Measurements from ENCODE around the gene GPR132.

GRCh38 chr14:105028251-105028927 is 36.8 kb downstream of the GPR132 start:
- TF ChIP-seq TCF12 (IDR thresholded peaks at IDR 0.05; ENCODE audit: low read depth) (no peak), MAX (IDR thresholded peaks at IDR 0.05) (no peak), REST (IDR thresholded peaks at IDR 0.05; ENCODE audit: low read depth) (no peak), RAD21 (IDR thresholded peaks at IDR 0.05; ENCODE audit: low read depth) (no peak), YY1 (IDR thresholded peaks at IDR 0.05; ENCODE audit: low read depth) (no peak), NFIC (IDR thresholded peaks at IDR 0.05) (no peak), ZBTB7A (IDR thresholded peaks at IDR 0.05; ENCODE audit: low read depth) (no peak), TAF1 (IDR thresholded peaks at IDR 0.05; ENCODE audit: low read depth) (no peak), CREB1 (IDR thresholded peaks at IDR 0.05; ENCODE audit: low read depth) (no peak)
